Measurements from ENCODE around the gene STK17A. TPM values are rescaled to one million over a fixed set of nuclear protein-coding genes. Genes with fewer than 3 reads are reported as not detected.

The STK17A gene
- total RNA-seq, 1 experiment from 2014 or later = 9.8 TPM

GRCh38 chr7:43668035-43668434 lies 85.1 kb downstream of the STK17A start:
- no peak overlapping the region for H4K5ac ChIP-seq (ENCODE audit: insufficient read length, low read depth, low read length)
- H2BK20ac ChIP-seq (ENCODE audit: low read depth, low read length, poor library complexity, severe bottlenecking) = no peak overlapping the region
- WGBS (ENCODE audit: extremely low coverage, insufficient read length, low lambda C conversion rate) = no CpG with 5 or more reads among the region's 1 CpG
- H3K23ac ChIP-seq (ENCODE audit: insufficient read length, low read depth, low read length) = no peak overlapping the region
- no peaks in the 10 kb centered on the region for H3K27me3 Mint-ChIP-seq (ENCODE audit: low read depth)
- H3K27me3 ChIP-seq (ENCODE audit: insufficient read depth, low read length) = no peaks in the 10 kb centered on the region
- no peak for DNase-seq
- H3K23me2 ChIP-seq (ENCODE audit: insufficient read length, low read depth, low read length, poor library complexity, severe bottlenecking) = no peaks in the 10 kb centered on the region
- H2BK5ac ChIP-seq (ENCODE audit: insufficient read length, low read length) = no peak overlapping the region
- H3K27ac Mint-ChIP-seq = no peak overlapping the region
- no peak overlapping the region for H3K18ac ChIP-seq (ENCODE audit: insufficient read length, low read depth, low read length)
- no peak overlapping the region for H4K8ac ChIP-seq (replicated peaks; ENCODE audit: insufficient read length, low read depth, low read length)
- H4K91ac ChIP-seq (ENCODE audit: insufficient read length, low read depth, low read length) = no peak overlapping the region
- H3K79me1 ChIP-seq (ENCODE audit: insufficient read depth, low read depth, low read length, poor library complexity, severe bottlenecking) = peaks cover 3% of the 10 kb centered on the region
- no peak overlapping the region for H3K4ac ChIP-seq (ENCODE audit: low read depth, low read length)
- H3K4me1 Mint-ChIP-seq = peaks cover 24 to 31% of the 10 kb centered on the region in 2 experiments
- H3K4me2 ChIP-seq (ENCODE audit: insufficient read depth, insufficient read length, low read length) = no peak overlapping the region
- no peak overlapping the region for H2BK12ac ChIP-seq (ENCODE audit: insufficient read length, low read depth, low read length)
- H2AK5ac ChIP-seq (ENCODE audit: insufficient read length, low read length) = no peak overlapping the region
- no peak overlapping the region for H3K56ac ChIP-seq (ENCODE audit: insufficient read length, low read depth, low read length)
- H3K36me3 Mint-ChIP-seq (ENCODE audit: insufficient read depth in 1 of 3, low read depth in 3 of 3) = peaks cover 27 to 49% (median 45%) of the 10 kb centered on the region in 3 experiments
- peaks cover 13 to 40% of the 10 kb centered on the region in 2 experiments; a peak in 4 of 5 replicates for H3K9me3 Mint-ChIP-seq
- no peaks in the 10 kb centered on the region; the same call in 1 of the 2 replicates for H3K4me1 ChIP-seq (ENCODE audit: insufficient read depth, low read length)
- no peak overlapping the region for H2BK15ac ChIP-seq (ENCODE audit: low read depth, low read length)
- no peak overlapping the region for H2AFZ ChIP-seq (ENCODE audit: low read length)
- no peak overlapping the region for H3K9ac ChIP-seq (ENCODE audit: extremely low read depth, insufficient read length, low read length)
- TF ChIP-seq CTCF (conservative IDR thresholded peaks at IDR 0.05) = no peak
- no peak overlapping the region for H2BK120ac ChIP-seq (ENCODE audit: low read depth, low read length, poor library complexity, severe bottlenecking)
- no peak overlapping the region for H3K27ac ChIP-seq (ENCODE audit: insufficient read length, low read depth, low read length)
- no peak overlapping the region for H3K4me3 Mint-ChIP-seq
- no peak overlapping the region for H3K14ac ChIP-seq (ENCODE audit: insufficient read depth, low read length)
- no peak overlapping the region for H3T11ph ChIP-seq (ENCODE audit: low read length)
- H3K79me2 ChIP-seq (ENCODE audit: insufficient read depth, low read length) = peaks cover 16% of the 10 kb centered on the region; the same call in 1 of the 2 replicates
- H3K9me3 ChIP-seq (ENCODE audit: control insufficient read depth, low read depth, low read length) = no peaks in the 10 kb centered on the region
- H4K20me1 ChIP-seq (ENCODE audit: control insufficient read depth, insufficient read depth, insufficient read length) = no peaks in the 10 kb centered on the region

Measured in H9 (cell line).